ENCODE measurements around the gene MORN1. TPM values are rescaled to one million over a fixed set of nuclear protein-coding genes. Genes with fewer than 3 reads are reported as not detected.

MORN1 gene
- total and polyA plus RNA-seq, 11 donors = 2.2 to 8.2 (median 3.8) TPM

GRCh38 chr1:2345297-2346075 is 45.9 kb downstream of the MORN1 start:
- no peak for TF ChIP-seq CTCF (IDR thresholded peaks at IDR 0.05)
- no peak for TF ChIP-seq POLR2A (IDR thresholded peaks at IDR 0.05)
- no peak overlapping the region for H3K4me3 ChIP-seq
- peak in 1 of 4 donors; percentile 5 for ATAC-seq

GRCh38 chr1:2344744-2345296 is 46.5 kb downstream of the MORN1 start:
- H3K27me3 ChIP-seq = no peaks in the 10 kb centered on the region
- H3K4me3 ChIP-seq = no peak overlapping the region
- intact Hi-C loops (cut with DNase I) = no loop called here
- WGBS, 4 donors = 92 to 94% (median 94%) methylated on average over 20 to 29 of the region's 29 CpGs
- no peak overlapping the region for H3K27ac ChIP-seq
- no peaks in the 10 kb centered on the region for H3K4me1 ChIP-seq
- TF ChIP-seq CTCF (IDR thresholded peaks at IDR 0.05) (no peak), POLR2A (IDR thresholded peaks at IDR 0.05) (no peak)
- H3K9me3 ChIP-seq = no peaks in the 10 kb centered on the region
- no peaks in the 10 kb centered on the region for H3K36me3 ChIP-seq
- ATAC-seq (peak in 1 of 4 donors; percentile 6), DNase-seq (peak in 3 of 5 donors; percentile 9 to 44 (median 21))

More at GRCh38 chr1:2345297-2346075, 45.9 kb downstream of the MORN1 start:
- no peaks in the 10 kb centered on the region for H3K9me3 ChIP-seq
- no peaks in the 10 kb centered on the region for H3K4me1 ChIP-seq
- H3K36me3 ChIP-seq = no peaks in the 10 kb centered on the region
- intact Hi-C loops (cut with DNase I) = no loop called here
- WGBS, 4 donors = 86 to 92% (median 89%) methylated on average over 19 to 24 of the region's 24 CpGs
- H3K27me3 ChIP-seq = no peaks in the 10 kb centered on the region
- DNase-seq = peak in 3 of 5 donors; percentile 15 to 46 (median 24)
- H3K27ac ChIP-seq = no peak overlapping the region

GRCh38 chr1:2344121-2344681 is 47.2 kb downstream of the MORN1 start:
- ATAC-seq (no peak), DNase-seq (peak in 3 of 5 donors; percentile 11 to 40 (median 17))
- 91 to 97% (median 93%) methylated on average over 5 to 24 of the region's 24 CpGs for WGBS, 4 donors
- Histone ChIP-seq H3K9me3 (no peaks in the 10 kb centered on the region), H3K36me3 (no peaks in the 10 kb centered on the region), H3K4me1 (no peaks in the 10 kb centered on the region), H3K27me3 (no peaks in the 10 kb centered on the region), H3K4me3 (no peak overlapping the region), H3K27ac (no peak overlapping the region)
- intact Hi-C loops (cut with DNase I) = no loop called here
- TF ChIP-seq CTCF (IDR thresholded peaks at IDR 0.05) (no peak), POLR2A (IDR thresholded peaks at IDR 0.05) (no peak)
